Transverse colon (tissue), 4 donors: Measurements from ENCODE around the gene PPP1R27. TPM values are rescaled to one million over a fixed set of nuclear protein-coding genes. Genes with fewer than 3 reads are reported as not detected.

Experiments
- DNase-seq: peaks from one replicate; pipeline ENCODE4 v3.0.0-alpha.2; 2019
- H3K27ac ChIP-seq, 4 donors: fragments of 200-600 bp; sonication (generic); 2 replicates each; pipeline ENCODE4 v1.5.1; 2016 to 2018; ENCODE audit warnings: inconsistent platforms in 4 of 4
- H3K27me3 ChIP-seq: fragments of 200-600 bp; sonication (generic); 2 replicates; pipeline ENCODE4 v1.5.1; 2017; ENCODE audit warnings: inconsistent platforms
- H3K36me3 ChIP-seq, 4 donors: fragments of 200-600 bp; sonication (generic); 2 replicates each; pipeline ENCODE4 v1.5.1; 2017 to 2019; ENCODE audit warnings: inconsistent platforms in 4 of 4
- H3K4me1 ChIP-seq, 4 donors: fragments of 200-600 bp; sonication (generic); 2 replicates each; pipeline ENCODE4 v1.5.1; 2017 to 2020; ENCODE audit warnings: inconsistent platforms in 4 of 4
- H3K4me3 ChIP-seq, 4 donors: fragments of 200-600 bp; sonication (generic); 1 replicate in 1 of 4; 2 replicates in 3 of 4; pipeline versions ENCODE4 v1.5.1 to v1.6.1; 2017 to 2019; ENCODE audit warnings: inconsistent platforms in 4 of 4
- H3K9me3 ChIP-seq, 2 donors: fragments of 200-600 bp; sonication (generic); 2 replicates each; pipeline ENCODE4 v1.5.1; 2017 to 2019; ENCODE audit warnings: inconsistent platforms in 2 of 2
- CTCF ChIP-seq, 5 experiments: fragments of 200-600 bp in 3 of 5; fragments of 450-650 bp in 2 of 5; sonication (generic) in 3 of 5; IDR thresholded peaks; 1 replicate in 2 of 5; 2 replicates in 3 of 5; pipeline ENCODE4 v1.5.1; 2016 to 2017; ENCODE audit warnings: antibody characterized with exemption in 5 of 5, inconsistent platforms in 3 of 5, mild to moderate bottlenecking in 2 of 5, moderate library complexity in 1 of 5
- EP300 ChIP-seq: sonication (generic); formaldehyde crosslinking; IDR thresholded peaks from one replicate; pipeline ENCODE4 v1.6.1; 2017; ENCODE audit warnings: antibody characterized with exemption, low read depth
- POLR2A ChIP-seq: fragments of 450-650 bp; IDR thresholded peaks from one replicate; pipeline ENCODE4 v1.6.1; 2016; ENCODE audit warnings: antibody characterized with exemption, mild to moderate bottlenecking, moderate library complexity
- POLR2AphosphoS5 ChIP-seq, 3 donors: sonication (generic); formaldehyde crosslinking; IDR thresholded peaks; one replicate each; pipeline ENCODE4 v1.6.1; 2016; ENCODE audit warnings: antibody characterized with exemption in 3 of 3
- WGBS, 2 donors: methylation state at CpG; one replicate each; pipeline ENCODE4 v1.1.5; 2018; ENCODE audit warnings: low coverage in 1 of 2; 5-methylcytosine and 5-hydroxymethylcytosine counted together
- in situ Hi-C, 4 donors: fragments of 200-750 bp; cut with MboI; loops; one replicate each; pipeline versions ENCODE4 v1.15.0 to v1.15.1; 2017; ENCODE audit warnings: low sequenced_read_pairs in 3 of 4, low pct_ligation_motif_present in 1 of 4, low pct_unique_long_range_greater_than_20kb in 1 of 4
- intact Hi-C: fragments of 100-400 bp; cut with DNase I; formaldehyde crosslinking; loops from one replicate; pipeline ENCODE4 v1.15.1; 2023; ENCODE audit warnings: low total_unique reads
- total RNA-seq, 4 donors: library from RNA; depleted of rRNA; stranded (reverse); fragments of >200 nt; gene quantifications; one replicate each; pipeline ENCODE4 v1.1.0, GENCODE V29; 2016

Gene PPP1R27
- total RNA-seq, 4 donors from 2014 or later, result 0.68 TPM; not detected in 3

GRCh38 chr17:81833160-81833920, 1.5 kb downstream of the PPP1R27 start, which contains the start of gene MCRIP1:
Gene MCRIP1 (minus strand): TSS chr17:81833291. CDS start chr17:81824506, 8,785 bp downstream.
- H3K27ac ChIP-seq, result peak within 1 kb of the TSS; percentile 94 to 97 (median 96)
- WGBS, 2 donors, result 0 to 2% methylated on average over 5 to 31 of the region's 76 CpGs
- peak; percentile 92 for TF ChIP-seq POLR2A
- TF ChIP-seq EP300, result peak; percentile 3
- peak; percentile 89 to 97 (median 96) for TF ChIP-seq POLR2AphosphoS5 (IDR thresholded peaks at IDR 0.05)
- no peak for TF ChIP-seq CTCF (IDR thresholded peaks at IDR 0.05)
- in situ Hi-C loops (no loop called here), intact Hi-C loops (no loop called here)
- no peaks in the 10 kb centered on the region for H3K36me3 ChIP-seq
- peaks cover 10 to 27% (median 21%) of the 10 kb centered on the region in 4 donors for H3K4me1 ChIP-seq
- peak within 1 kb of the TSS; percentile 76 to 88 (median 80) for H3K4me3 ChIP-seq
- no peaks in the 10 kb centered on the region for H3K9me3 ChIP-seq
- no peaks in the 10 kb centered on the region for H3K27me3 ChIP-seq
- DNase-seq, result peak; percentile 97

GRCh38 chr17:81832608-81833159, 2.2 kb downstream of the PPP1R27 start:
- peak overlapping the region; percentile 72 to 88 (median 78) for H3K4me3 ChIP-seq
- H3K9me3 ChIP-seq, result no peaks in the 10 kb centered on the region
- in situ Hi-C loops (no loop called here), intact Hi-C loops (no loop called here)
- TF ChIP-seq POLR2AphosphoS5 (IDR thresholded peaks at IDR 0.05) (no peak), CTCF (IDR thresholded peaks at IDR 0.05) (no peak), POLR2A (no peak), EP300 (no peak)
- peak overlapping the region; percentile 92 to 96 (median 94) for H3K27ac ChIP-seq
- no peak for DNase-seq
- H3K27me3 ChIP-seq, result no peaks in the 10 kb centered on the region
- no peaks in the 10 kb centered on the region for H3K36me3 ChIP-seq
- H3K4me1 ChIP-seq, result peaks cover 10 to 27% (median 21%) of the 10 kb centered on the region in 4 donors
- WGBS, 2 donors, result 1% methylated on average over 33 of the region's 65 CpGs; no CpG with 5 or more reads in 1 of the 2 donors

DNA sequence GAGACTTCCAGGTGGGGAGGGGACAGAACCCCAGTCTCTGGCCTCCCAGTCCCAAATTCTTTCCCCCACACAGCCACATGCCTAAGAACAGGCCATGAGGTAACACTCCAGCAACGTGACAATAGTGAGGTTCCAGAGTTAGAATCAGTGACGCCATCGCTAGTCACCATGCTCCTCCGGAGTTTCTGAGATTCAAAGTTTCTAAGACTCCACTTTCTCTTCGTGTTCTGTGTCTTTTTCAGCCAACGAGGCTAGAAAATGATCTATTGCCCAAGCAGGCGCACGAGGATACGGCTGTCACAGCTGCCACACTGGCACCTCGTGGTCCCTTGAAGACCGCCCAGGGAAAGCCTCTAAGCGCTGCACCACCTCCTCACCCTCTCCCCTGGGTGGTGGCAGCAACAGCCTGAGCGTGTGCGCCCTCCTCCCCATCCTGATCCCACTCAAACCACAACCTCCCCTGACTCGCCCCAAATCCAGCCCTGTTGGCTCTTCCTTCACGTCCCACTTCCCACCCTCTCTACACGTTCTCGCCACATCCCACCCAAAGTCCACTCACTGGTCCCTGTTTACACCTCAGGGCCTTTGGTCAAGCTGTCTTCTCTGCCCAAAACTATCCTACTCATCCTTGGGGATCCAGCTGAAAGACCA, 2.8 kb downstream of the PPP1R27 start:
- Histone ChIP-seq H3K36me3 (no peaks in the 10 kb centered on the region), H3K27me3 (no peaks in the 10 kb centered on the region), H3K4me3 (peak overlapping the region; percentile 72 to 88 (median 78)), H3K27ac (peak overlapping the region; percentile 92 to 96 (median 94)), H3K9me3 (no peaks in the 10 kb centered on the region), H3K4me1 (peaks cover 10 to 27% (median 21%) of the 10 kb centered on the region in 4 donors)
- TF ChIP-seq POLR2A, result no peak
- TF ChIP-seq CTCF (IDR thresholded peaks at IDR 0.05), result no peak
- TF ChIP-seq EP300, result no peak
- TF ChIP-seq POLR2AphosphoS5 (IDR thresholded peaks at IDR 0.05), result no peak
- no peak for DNase-seq
- in situ Hi-C loops, result no loop called here
- WGBS, 2 donors, result 0 to 45% methylated on average over 1 to 18 of the region's 18 CpGs
- intact Hi-C loops, result no loop called here

DNA sequence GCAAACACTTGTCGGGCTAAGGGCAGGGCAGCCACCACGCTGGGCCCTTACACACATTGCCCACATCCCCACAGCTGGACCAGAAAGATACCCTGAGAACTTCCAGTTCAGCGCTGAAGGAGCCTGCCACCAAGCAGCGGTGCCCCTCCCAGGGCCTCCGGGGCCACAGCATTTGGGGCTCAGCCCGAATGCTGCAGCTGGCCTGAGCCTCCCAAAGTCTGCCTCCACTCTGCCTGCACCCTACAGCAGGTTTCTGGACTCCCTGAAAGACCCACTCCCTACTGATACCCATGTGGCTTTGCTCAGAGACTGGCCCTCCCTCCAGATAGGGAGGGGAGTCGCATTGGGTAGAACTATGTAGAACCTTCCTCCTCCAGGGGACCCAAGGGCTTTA, 3.3 kb downstream of the PPP1R27 start:
- peak overlapping the region; percentile 92 to 96 (median 94) for H3K27ac ChIP-seq
- in situ Hi-C loops (no loop called here), intact Hi-C loops (no loop called here)
- no peak overlapping the region for H3K4me3 ChIP-seq
- WGBS, 2 donors, result 78% methylated on average over 7 of the region's 7 CpGs; no CpG with 5 or more reads in 1 of the 2 donors
- H3K36me3 ChIP-seq, result no peaks in the 10 kb centered on the region
- no peaks in the 10 kb centered on the region for H3K9me3 ChIP-seq
- H3K4me1 ChIP-seq, result peaks cover 10 to 27% (median 21%) of the 10 kb centered on the region in 4 donors
- no peak for DNase-seq
- H3K27me3 ChIP-seq, result no peaks in the 10 kb centered on the region
- TF ChIP-seq EP300 (no peak), POLR2A (no peak), POLR2AphosphoS5 (IDR thresholded peaks at IDR 0.05) (no peak), CTCF (IDR thresholded peaks at IDR 0.05) (no peak)
